ENCODE data around the gene DDX39B. TPM values are rescaled to one million over a fixed set of nuclear protein-coding genes. Genes with fewer than 3 reads are reported as not detected.
"Not testable (repeated sequence)": the region's sequence is repeated elsewhere in the genome, so short reads cannot be mapped to it uniquely, and the experiment has no call there.

DDX39B gene
- total RNA-seq, 1 donor from 2014 or later, result 230 TPM

- Mint-ChIP-seq H3K27ac (ENCODE audit: unreplicated experiment) (no peak overlapping the region), H3K9me3 (ENCODE audit: low read depth) (peaks cover 5% of the 10 kb centered on the region), H3K4me3 (ENCODE audit: unreplicated experiment) (no peak overlapping the region), H3K36me3 (ENCODE audit: low read depth) (no peaks in the 10 kb centered on the region), H3K27me3 (ENCODE audit: low read depth) (peaks cover 2% of the 10 kb centered on the region), H3K4me1 (ENCODE audit: low read depth) (peaks cover 5% of the 10 kb centered on the region)
- TF ChIP-seq, protein P1, sequence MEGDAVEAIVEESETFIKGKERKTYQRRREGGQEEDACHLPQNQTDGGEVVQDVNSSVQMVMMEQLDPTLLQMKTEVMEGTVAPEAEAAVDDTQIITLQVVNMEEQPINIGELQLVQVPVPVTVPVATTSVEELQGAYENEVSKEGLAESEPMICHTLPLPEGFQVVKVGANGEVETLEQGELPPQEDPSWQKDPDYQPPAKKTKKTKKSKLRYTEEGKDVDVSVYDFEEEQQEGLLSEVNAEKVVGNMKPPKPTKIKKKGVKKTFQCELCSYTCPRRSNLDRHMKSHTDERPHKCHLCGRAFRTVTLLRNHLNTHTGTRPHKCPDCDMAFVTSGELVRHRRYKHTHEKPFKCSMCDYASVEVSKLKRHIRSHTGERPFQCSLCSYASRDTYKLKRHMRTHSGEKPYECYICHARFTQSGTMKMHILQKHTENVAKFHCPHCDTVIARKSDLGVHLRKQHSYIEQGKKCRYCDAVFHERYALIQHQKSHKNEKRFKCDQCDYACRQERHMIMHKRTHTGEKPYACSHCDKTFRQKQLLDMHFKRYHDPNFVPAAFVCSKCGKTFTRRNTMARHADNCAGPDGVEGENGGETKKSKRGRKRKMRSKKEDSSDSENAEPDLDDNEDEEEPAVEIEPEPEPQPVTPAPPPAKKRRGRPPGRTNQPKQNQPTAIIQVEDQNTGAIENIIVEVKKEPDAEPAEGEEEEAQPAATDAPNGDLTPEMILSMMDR (IDR thresholded peaks at IDR 0.05), result no peak
- DNase-seq (ENCODE audit: low spot score), result no peak
These were observed 20.0 kb downstream of the DDX39B start for GRCh38 chr6:31521835-31522234.

GRCh38 chr6:31513456-31514165 lies 28.2 kb downstream of the DDX39B start:
- DNase-seq (ENCODE audit: low spot score), result no peak
- H3K4me3 Mint-ChIP-seq (ENCODE audit: unreplicated experiment), result no peak overlapping the region
- H3K27me3 Mint-ChIP-seq (ENCODE audit: low read depth), result no peaks in the 10 kb centered on the region
- peak overlapping the region; percentile 1 for H3K27ac Mint-ChIP-seq (ENCODE audit: unreplicated experiment)
- peaks cover 14% of the 10 kb centered on the region for H3K4me1 Mint-ChIP-seq (ENCODE audit: low read depth)
- no peaks in the 10 kb centered on the region for H3K9me3 Mint-ChIP-seq (ENCODE audit: low read depth)
- peaks cover 2% of the 10 kb centered on the region for H3K36me3 Mint-ChIP-seq (ENCODE audit: low read depth)
- TF ChIP-seq, protein P1 (IDR thresholded peaks at IDR 0.05), result no peak

DNA sequence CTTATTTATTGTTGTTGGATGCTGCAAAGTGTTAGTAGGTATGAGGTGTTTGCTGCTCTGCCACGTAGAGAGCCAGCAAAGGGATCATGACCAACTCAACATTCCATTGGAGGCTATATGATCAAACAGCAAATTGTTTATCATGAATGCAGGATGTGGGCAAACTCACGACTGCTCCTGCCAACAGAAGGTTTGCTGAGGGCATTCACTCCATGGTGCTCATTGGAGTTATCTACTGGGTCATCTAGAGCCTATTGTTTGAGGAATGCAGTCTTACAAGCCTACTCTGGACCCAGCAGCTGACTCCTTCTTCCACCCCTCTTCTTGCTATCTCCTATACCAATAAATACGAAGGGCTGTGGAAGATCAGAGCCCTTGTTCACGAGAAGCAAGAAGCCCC lies 31.8 kb downstream of the DDX39B start:
- peaks cover 7% of the 10 kb centered on the region for H3K4me1 Mint-ChIP-seq (ENCODE audit: low read depth)
- no peak overlapping the region for H3K4me3 Mint-ChIP-seq (ENCODE audit: unreplicated experiment)
- no peak overlapping the region for H3K27ac Mint-ChIP-seq (ENCODE audit: unreplicated experiment)
- no peaks in the 10 kb centered on the region for H3K9me3 Mint-ChIP-seq (ENCODE audit: low read depth)
- H3K27me3 Mint-ChIP-seq (ENCODE audit: low read depth), result no peaks in the 10 kb centered on the region
- peaks cover 5% of the 10 kb centered on the region for H3K36me3 Mint-ChIP-seq (ENCODE audit: low read depth)
- DNase-seq (ENCODE audit: low spot score), result no peak
- TF ChIP-seq, protein P1 (IDR thresholded peaks at IDR 0.05), result no peak

GRCh38 chr6:31509036-31509435 lies 32.8 kb downstream of the DDX39B start:
- not testable (repeated sequence) for H3K27me3 Mint-ChIP-seq (ENCODE audit: low read depth); H3K36me3 Mint-ChIP-seq (ENCODE audit: low read depth); H3K27ac Mint-ChIP-seq (ENCODE audit: unreplicated experiment); H3K9me3 Mint-ChIP-seq (ENCODE audit: low read depth); H3K4me3 Mint-ChIP-seq (ENCODE audit: unreplicated experiment); DNase-seq (ENCODE audit: low spot score); H3K4me1 Mint-ChIP-seq (ENCODE audit: low read depth)

DNA sequence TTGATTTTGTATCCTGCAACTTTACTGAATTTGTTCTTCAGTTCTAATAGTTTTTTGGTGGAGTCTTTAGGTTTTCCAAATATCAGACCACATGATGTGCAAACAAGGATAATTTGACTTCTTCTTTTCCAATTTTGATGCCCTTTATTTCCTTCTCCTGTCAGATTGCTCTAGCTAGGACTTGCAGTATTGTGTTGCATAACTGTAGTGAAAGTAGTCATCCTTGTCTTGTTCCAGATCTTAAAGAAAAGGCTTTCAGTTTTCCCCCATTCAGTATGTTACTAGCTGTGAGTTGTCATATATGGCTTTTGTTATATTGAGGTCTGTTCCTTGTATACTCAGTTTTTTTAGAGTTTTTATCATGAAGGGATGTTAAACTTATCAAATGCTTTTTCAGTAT lies 39.2 kb downstream of the DDX39B start:
- H3K36me3 Mint-ChIP-seq (ENCODE audit: low read depth), result peaks cover 4% of the 10 kb centered on the region
- no peak for DNase-seq (ENCODE audit: low spot score)
- no peak overlapping the region for H3K27ac Mint-ChIP-seq (ENCODE audit: unreplicated experiment)
- no peak overlapping the region for H3K4me3 Mint-ChIP-seq (ENCODE audit: unreplicated experiment)
- TF ChIP-seq, protein P1 (IDR thresholded peaks at IDR 0.05), result no peak
- H3K9me3 Mint-ChIP-seq (ENCODE audit: low read depth), result peaks cover 6% of the 10 kb centered on the region
- H3K27me3 Mint-ChIP-seq (ENCODE audit: low read depth), result no peaks in the 10 kb centered on the region
- peaks cover 15% of the 10 kb centered on the region for H3K4me1 Mint-ChIP-seq (ENCODE audit: low read depth)

GRCh38 chr6:31499648-31500047 lies 42.2 kb downstream of the DDX39B start:
- not testable (repeated sequence) for H3K4me3 Mint-ChIP-seq (ENCODE audit: unreplicated experiment); H3K9me3 Mint-ChIP-seq (ENCODE audit: low read depth); H3K36me3 Mint-ChIP-seq (ENCODE audit: low read depth); H3K27ac Mint-ChIP-seq (ENCODE audit: unreplicated experiment); DNase-seq (ENCODE audit: low spot score); H3K27me3 Mint-ChIP-seq (ENCODE audit: low read depth)
- H3K4me1 Mint-ChIP-seq (ENCODE audit: low read depth), result peaks cover 39% of the 10 kb centered on the region

Data from chondrocyte (in vitro differentiated cells).